B cell (primary cell): ENCODE results near the gene DTD1. TPM values are rescaled to one million over a fixed set of nuclear protein-coding genes. Genes with fewer than 3 reads are reported as not detected.

Experiments used
- ATAC-seq: fragments of 200-7000 bp; cut with Tn5 transposase; one replicate; pipeline ENCODE4 v1.10.0; 2021; ENCODE audit warnings: low read depth, mild to moderate bottlenecking, moderate number of reproducible peaks, moderate library complexity
- CTCF ChIA-PET: fragments of 350-600 bp; sonication (Branson Sonifier 250); formaldehyde crosslinking; loops from one replicate; lab custom pipeline; 2021; ENCODE audit warnings: antibody characterized with exemption, inconsistent platforms; lab: Charles Lee
- POLR2A ChIA-PET: fragments of 350-600 bp; sonication (Branson Sonifier 250); formaldehyde crosslinking; loops from one replicate; lab custom pipeline; 2021; ENCODE audit warnings: antibody characterized with exemption; lab: Charles Lee
- DNase-seq: peaks from one replicate; pipeline ENCODE4 v3.0.0; 2013
- H2AFZ ChIP-seq: 2 replicates; pipeline ENCODE4 v1.6.1; 2012; ENCODE audit warnings: mild to moderate bottlenecking, low read depth, low read length; ENCODE audit not compliant: insufficient read depth, poor library complexity, severe bottlenecking
- H3K27ac ChIP-seq, 2 donors: 1 replicate in 1 of 2; 2 replicates in 1 of 2; pipeline ENCODE4 v1.5.1; 2012 to 2013; ENCODE audit warnings: low read length in 2 of 2, mild to moderate bottlenecking in 2 of 2, moderate library complexity in 1 of 2
- H3K27me3 ChIP-seq, 4 experiments: fragments of 200-600 bp in 1 of 4; sonication (generic) in 1 of 4; replicated peaks in 1 of 4; 1 replicate in 2 of 4; 2 replicates in 2 of 4; pipeline versions ENCODE4 v1.6.1 to v1.7.0; 2013 to 2016; ENCODE audit warnings: low read length in 3 of 4, mild to moderate bottlenecking in 2 of 4, mixed read lengths in 1 of 4, moderate library complexity in 1 of 4; ENCODE audit not compliant: insufficient read depth in 4 of 4, control insufficient read depth in 3 of 4; ENCODE audit errors: control extremely low read depth in 1 of 4
- H3K36me3 ChIP-seq, 2 experiments: replicated peaks in 1 of 2; 1 replicate in 1 of 2; 2 replicates in 1 of 2; pipeline versions ENCODE4 v1.6.1 to v1.7.1; 2013; ENCODE audit warnings: low read length in 1 of 2; ENCODE audit not compliant: insufficient read depth in 2 of 2, control insufficient read depth in 1 of 2; ENCODE audit errors: control extremely low read depth in 1 of 2, extremely low read depth in 1 of 2
- H3K4me1 ChIP-seq, 2 donors: fragments of 200-600 bp in 1 of 2; sonication (generic) in 1 of 2; 1 replicate in 1 of 2; 2 replicates in 1 of 2; pipeline versions ENCODE4 v1.5.1 to v1.6.1; 2013 to 2017; ENCODE audit warnings: low read length in 2 of 2; ENCODE audit not compliant: control insufficient read depth in 2 of 2, insufficient read depth in 2 of 2
- H3K4me2 ChIP-seq: replicated peaks from 2 replicates; pipeline ENCODE3; 2012; ENCODE audit warnings: mild to moderate bottlenecking, low read depth, low read length; ENCODE audit not compliant: poor library complexity, severe bottlenecking
- H3K4me3 ChIP-seq, 5 experiments: fragments of 200-600 bp in 1 of 5; sonication (generic) in 1 of 5; 1 replicate in 3 of 5; 2 replicates in 2 of 5; pipeline versions ENCODE4 v1.5.1 to v1.7.0; 2011 to 2016; ENCODE audit warnings: low read length in 4 of 5, mild to moderate bottlenecking in 4 of 5, low read depth in 2 of 5, control low read depth in 1 of 5, moderate library complexity in 1 of 5; ENCODE audit not compliant: insufficient read depth in 1 of 5; ENCODE audit errors: control extremely low read depth in 1 of 5, extremely low read depth in 1 of 5
- H3K79me2 ChIP-seq: fragments of 200-600 bp; sonication (generic); one replicate; pipeline ENCODE4 v1.6.0; 2016; ENCODE audit warnings: low read length; ENCODE audit not compliant: control insufficient read depth, insufficient read depth
- H3K9ac ChIP-seq: fragments of 200-600 bp; sonication (generic); 2 replicates; pipeline ENCODE4 v1.6.1; 2017; ENCODE audit warnings: mild to moderate bottlenecking, low read length, moderate library complexity
- H3K9me3 ChIP-seq, 3 donors: one replicate each; pipeline versions ENCODE4 v1.6.1 to v1.7.1; 2013; ENCODE audit warnings: low read length in 2 of 3; ENCODE audit not compliant: control insufficient read depth in 2 of 3, insufficient read depth in 1 of 3; ENCODE audit errors: control extremely low read depth in 1 of 3
- H4K20me1 ChIP-seq: 2 replicates; pipeline ENCODE4 v1.6.0; 2012; ENCODE audit warnings: mild to moderate bottlenecking, low read length; ENCODE audit not compliant: insufficient read depth, control insufficient read depth, poor library complexity, severe bottlenecking
- H3K27ac Mint-ChIP-seq: one replicate; pipeline ENCODE4 v1.8.0; 2021; ENCODE audit warnings: mixed read lengths
- H3K27me3 Mint-ChIP-seq: one replicate; pipeline ENCODE4 v1.8.0; 2021; ENCODE audit warnings: mixed read lengths
- H3K4me1 Mint-ChIP-seq: one replicate; pipeline ENCODE4 v1.8.0; 2021; ENCODE audit warnings: mixed read lengths
- H3K4me3 Mint-ChIP-seq: one replicate; pipeline ENCODE4 v1.8.0; 2021; ENCODE audit warnings: mixed read lengths
- H3K9me3 Mint-ChIP-seq: one replicate; pipeline ENCODE4 v1.8.0; 2022; ENCODE audit warnings: mixed read lengths; ENCODE audit not compliant: insufficient read depth
- EZH2 ChIP-seq: IDR thresholded peaks from 2 replicates; pipeline ENCODE4 v1.6.1; 2012; ENCODE audit warnings: borderline replicate concordance, low read depth, mild to moderate bottlenecking, moderate library complexity, low read length; ENCODE audit not compliant: insufficient read depth, poor library complexity, severe bottlenecking
- WGBS: methylation state at CpG from one replicate; pipeline ENCODE4 v1.1.5; 2013; ENCODE audit warnings: missing lambda C conversion rate; ENCODE audit not compliant: insufficient coverage; 5-methylcytosine and 5-hydroxymethylcytosine counted together
- intact Hi-C: fragments of 100-400 bp; cut with micrococcal nuclease; formaldehyde crosslinking; loops from one replicate; pipeline ENCODE4 v1.10.0; 2022
- polyA plus RNA-seq: library from polyadenylated mRNA; depleted of rRNA; stranded (reverse); fragments of >200 nt; gene quantifications from 2 replicates; pipeline ENCODE4 v1.2.3, GENCODE V29; 2012
- total RNA-seq, 2 donors: library from RNA; stranded (reverse); fragments of 120-200 nt in 1 of 2; gene quantifications; 1 replicate in 1 of 2; 2 replicates in 1 of 2; pipeline versions ENCODE4 v1.2.3 to v1.2.4, GENCODE V29; 2013 to 2022
- TF ChIP-seq, protein P1 (sequence below): fragments of 200-600 bp; IDR thresholded peaks from one replicate; pipeline ENCODE4 v1.8.0; 2022; ENCODE audit warnings: antibody characterized with exemption, mild to moderate bottlenecking

The DTD1 gene
- total and polyA plus RNA-seq, 2 donors (not counting 1 experiment from before 2014, with no cell fraction given), result 18.7 to 20.4 TPM

DNA sequence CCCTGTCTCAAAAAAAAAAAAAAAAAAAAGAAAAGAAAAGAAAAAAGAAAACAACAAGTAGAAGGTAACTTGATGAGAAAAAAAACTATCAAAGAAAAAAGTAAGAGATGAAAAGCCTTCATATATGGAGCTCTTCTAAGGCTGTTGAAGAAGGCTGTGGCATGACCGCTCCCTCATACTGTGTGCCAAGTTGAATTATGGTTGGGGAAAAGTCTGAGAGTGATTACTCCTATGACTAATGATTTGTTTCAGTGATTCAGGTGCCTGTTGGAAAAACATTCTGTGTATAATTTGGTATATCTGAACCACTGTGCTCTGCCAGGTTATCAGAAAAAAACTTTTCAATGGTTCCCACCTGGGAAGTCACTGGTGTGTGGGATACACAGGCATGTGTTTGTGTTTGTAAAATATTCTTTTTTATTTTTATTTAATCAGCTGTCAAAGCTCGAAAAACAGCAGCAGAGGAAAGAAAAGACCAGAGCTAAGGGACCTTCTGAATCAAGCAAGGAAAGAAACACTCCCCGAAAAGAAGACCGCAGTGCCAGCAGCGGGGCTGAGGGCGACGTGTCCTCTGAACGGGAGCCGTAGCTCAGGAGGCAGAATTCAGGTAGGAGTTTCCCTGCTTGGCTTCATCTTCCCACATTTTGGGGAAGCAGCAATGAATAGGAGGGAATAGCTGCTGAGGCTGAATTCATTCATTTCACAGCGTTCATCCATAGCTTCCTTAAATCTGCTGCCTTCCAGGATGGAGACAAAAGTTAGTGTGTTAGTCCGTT, 156.0 kb downstream of the DTD1 start:
- H3K4me1 ChIP-seq, result no peaks in the 10 kb centered on the region
- Mint-ChIP-seq H3K27me3 (no peaks in the 10 kb centered on the region), H3K9me3 (no peaks in the 10 kb centered on the region), H3K27ac (no peak overlapping the region), H3K4me3 (no peak overlapping the region), H3K4me1 (no peaks in the 10 kb centered on the region)
- no peaks in the 10 kb centered on the region for H4K20me1 ChIP-seq
- no peak overlapping the region for H2AFZ ChIP-seq
- no peak overlapping the region for H3K4me3 ChIP-seq
- H3K9ac ChIP-seq, result no peak overlapping the region
- H3K27ac ChIP-seq, result no peak overlapping the region
- H3K36me3 ChIP-seq, result peaks cover 0 to 11% of the 10 kb centered on the region in 2 experiments
- DNase-seq (no peak), ATAC-seq (no peak)
- H3K4me2 ChIP-seq, result no peak overlapping the region
- no peaks in the 10 kb centered on the region for H3K27me3 ChIP-seq
- peaks cover 4% of the 10 kb centered on the region for H3K79me2 ChIP-seq
- no peaks in the 10 kb centered on the region for H3K9me3 ChIP-seq
- no peak for TF ChIP-seq EZH2
- TF ChIP-seq, protein P1, sequence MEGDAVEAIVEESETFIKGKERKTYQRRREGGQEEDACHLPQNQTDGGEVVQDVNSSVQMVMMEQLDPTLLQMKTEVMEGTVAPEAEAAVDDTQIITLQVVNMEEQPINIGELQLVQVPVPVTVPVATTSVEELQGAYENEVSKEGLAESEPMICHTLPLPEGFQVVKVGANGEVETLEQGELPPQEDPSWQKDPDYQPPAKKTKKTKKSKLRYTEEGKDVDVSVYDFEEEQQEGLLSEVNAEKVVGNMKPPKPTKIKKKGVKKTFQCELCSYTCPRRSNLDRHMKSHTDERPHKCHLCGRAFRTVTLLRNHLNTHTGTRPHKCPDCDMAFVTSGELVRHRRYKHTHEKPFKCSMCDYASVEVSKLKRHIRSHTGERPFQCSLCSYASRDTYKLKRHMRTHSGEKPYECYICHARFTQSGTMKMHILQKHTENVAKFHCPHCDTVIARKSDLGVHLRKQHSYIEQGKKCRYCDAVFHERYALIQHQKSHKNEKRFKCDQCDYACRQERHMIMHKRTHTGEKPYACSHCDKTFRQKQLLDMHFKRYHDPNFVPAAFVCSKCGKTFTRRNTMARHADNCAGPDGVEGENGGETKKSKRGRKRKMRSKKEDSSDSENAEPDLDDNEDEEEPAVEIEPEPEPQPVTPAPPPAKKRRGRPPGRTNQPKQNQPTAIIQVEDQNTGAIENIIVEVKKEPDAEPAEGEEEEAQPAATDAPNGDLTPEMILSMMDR, result no peak
- ChIA-PET POLR2A (no interaction called here), CTCF (no interaction called here)
- intact Hi-C loops, result no loop called here
- 97% methylated on average over 11 of the region's 11 CpGs for WGBS

DNA sequence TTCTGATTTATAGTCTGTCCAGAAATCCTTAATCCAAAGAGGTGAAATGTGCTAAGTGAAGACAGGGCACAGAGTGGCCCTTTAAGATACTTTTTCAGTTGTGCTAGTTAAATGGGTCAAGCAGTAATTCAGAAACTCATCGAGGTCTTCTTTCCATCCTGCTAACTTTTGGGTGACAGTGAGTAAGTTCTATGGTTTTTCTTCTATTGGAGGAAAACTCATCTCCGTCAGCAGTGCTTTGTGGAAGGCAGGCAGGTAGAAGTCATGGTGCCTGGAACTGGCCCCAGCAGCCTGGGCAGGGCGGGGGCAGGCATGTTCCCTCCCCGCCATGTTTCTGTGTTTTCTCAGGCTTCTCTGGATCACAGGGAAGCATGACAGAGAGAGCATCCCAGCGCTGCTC, 159.2 kb downstream of the DTD1 start:
- Histone ChIP-seq H3K4me1 (no peaks in the 10 kb centered on the region), H3K27me3 (no peaks in the 10 kb centered on the region), H3K36me3 (peaks cover 0 to 11% of the 10 kb centered on the region in 2 experiments), H3K4me3 (no peak overlapping the region), H4K20me1 (no peaks in the 10 kb centered on the region), H3K9me3 (no peaks in the 10 kb centered on the region), H3K79me2 (peaks cover under 1% of the 10 kb centered on the region), H2AFZ (no peak overlapping the region), H3K9ac (no peak overlapping the region), H3K4me2 (no peak overlapping the region), H3K27ac (no peak overlapping the region)
- Mint-ChIP-seq H3K27ac (no peak overlapping the region), H3K27me3 (no peaks in the 10 kb centered on the region), H3K9me3 (no peaks in the 10 kb centered on the region), H3K4me1 (peaks cover under 1% of the 10 kb centered on the region), H3K4me3 (no peak overlapping the region)
- 80% methylated on average over 5 of the region's 5 CpGs for WGBS
- DNase-seq (no peak), ATAC-seq (no peak)
- intact Hi-C loops, result no loop called here
- CTCF ChIA-PET, result no interaction called here
- TF ChIP-seq, protein P1, result no peak
- no peak for TF ChIP-seq EZH2
- POLR2A ChIA-PET, result no interaction called here
